MCF 10A (cell line): ENCODE data around the gene CTBP1. TPM values are rescaled to one million over a fixed set of nuclear protein-coding genes. Genes with fewer than 3 reads are reported as not detected.

Experiments
- BruUV-seq: library from RNA; stranded (reverse); fragments of 400-500 nt; replicated peaks from 2 replicates; lab custom pipeline; 2021; lab: Mats Ljungman, UMichigan
- CTCF ChIA-PET: fragments of 300-600 bp; sonication (Branson Sonifier 250); formaldehyde crosslinking; extraction: SDS; loops from one replicate; lab custom pipeline; 2021; ENCODE audit warnings: antibody characterized with exemption, inconsistent platforms; lab: Yijun Ruan, JAX
- POLR2A ChIA-PET: fragments of 300-600, 350-650 bp; sonication (Branson Sonifier 250); formaldehyde crosslinking; extraction: SDS; loops from one replicate; lab custom pipeline; 2020; ENCODE audit warnings: antibody characterized with exemption, inconsistent platforms; lab: Yijun Ruan, JAX
- DNase-seq: peaks from one replicate; pipeline ENCODE4 v3.0.0-alpha.2; 2018; ENCODE audit not compliant: unreplicated experiment
- H3K27ac Mint-ChIP-seq: one replicate; pipeline ENCODE4 v1.8.0; 2022; ENCODE audit warnings: mild to moderate bottlenecking, low read depth, mixed read lengths; ENCODE audit not compliant: unreplicated experiment
- H3K27me3 Mint-ChIP-seq: one replicate; pipeline ENCODE4 v1.8.0; 2022; ENCODE audit warnings: mixed read lengths; ENCODE audit not compliant: insufficient read depth, unreplicated experiment
- H3K36me3 Mint-ChIP-seq: one replicate; pipeline ENCODE4 v1.8.0; 2022; ENCODE audit warnings: mild to moderate bottlenecking, moderate library complexity, mixed read lengths; ENCODE audit not compliant: insufficient read depth, unreplicated experiment
- H3K4me1 Mint-ChIP-seq: one replicate; pipeline ENCODE4 v1.8.0; 2022; ENCODE audit warnings: mixed read lengths; ENCODE audit not compliant: insufficient read depth, unreplicated experiment
- H3K4me3 Mint-ChIP-seq: one replicate; pipeline ENCODE4 v1.8.0; 2022; ENCODE audit warnings: mild to moderate bottlenecking, moderate library complexity, mixed read lengths; ENCODE audit not compliant: unreplicated experiment
- H3K9me3 Mint-ChIP-seq: one replicate; pipeline ENCODE4 v1.8.0; 2022; ENCODE audit warnings: mixed read lengths; ENCODE audit not compliant: unreplicated experiment
- CTCF ChIP-seq: fragments of 200-600 bp; IDR thresholded peaks from one replicate; pipeline ENCODE4 v1.8.0; 2022; ENCODE audit warnings: antibody characterized with exemption, mild to moderate bottlenecking; ENCODE audit not compliant: unreplicated experiment
- intact Hi-C: fragments of 100-400 bp; cut with micrococcal nuclease; formaldehyde crosslinking; loops from 2 replicates; pipeline ENCODE4 v1.14.1; 2022
- total RNA-seq: library from RNA; stranded (reverse); gene quantifications from 2 replicates; pipeline ENCODE4 v1.2.3, GENCODE V29; 2022

CTBP1 gene
- total RNA-seq, 1 experiment from 2014 or later, result 152 TPM

- TF ChIP-seq CTCF, result no peak
- H3K36me3 Mint-ChIP-seq, result peaks cover 2% of the 10 kb centered on the region
- no peaks in the 10 kb centered on the region for H3K9me3 Mint-ChIP-seq
- BruUV-seq, result no TSS peak
- DNase-seq, result no peak
- intact Hi-C loops, result no loop called here
- POLR2A ChIA-PET, result interaction anchor here (1.5 kb wide), 1 partner anchor 27 kb away, joined by 5 read pairs; no protein-coding TSS in a partner anchor
- no peak overlapping the region for H3K4me3 Mint-ChIP-seq
- H3K27me3 Mint-ChIP-seq, result no peaks in the 10 kb centered on the region
- H3K4me1 Mint-ChIP-seq, result peaks cover 5% of the 10 kb centered on the region
- CTCF ChIA-PET, result interaction anchor here (1.1 kb wide), 1 partner anchor 63 kb away, joined by 3 read pairs; no protein-coding TSS in a partner anchor
- no peak overlapping the region for H3K27ac Mint-ChIP-seq
These were observed 44.6 kb downstream of the CTBP1 start for GRCh38 chr4:1204286-1204827.

DNA sequence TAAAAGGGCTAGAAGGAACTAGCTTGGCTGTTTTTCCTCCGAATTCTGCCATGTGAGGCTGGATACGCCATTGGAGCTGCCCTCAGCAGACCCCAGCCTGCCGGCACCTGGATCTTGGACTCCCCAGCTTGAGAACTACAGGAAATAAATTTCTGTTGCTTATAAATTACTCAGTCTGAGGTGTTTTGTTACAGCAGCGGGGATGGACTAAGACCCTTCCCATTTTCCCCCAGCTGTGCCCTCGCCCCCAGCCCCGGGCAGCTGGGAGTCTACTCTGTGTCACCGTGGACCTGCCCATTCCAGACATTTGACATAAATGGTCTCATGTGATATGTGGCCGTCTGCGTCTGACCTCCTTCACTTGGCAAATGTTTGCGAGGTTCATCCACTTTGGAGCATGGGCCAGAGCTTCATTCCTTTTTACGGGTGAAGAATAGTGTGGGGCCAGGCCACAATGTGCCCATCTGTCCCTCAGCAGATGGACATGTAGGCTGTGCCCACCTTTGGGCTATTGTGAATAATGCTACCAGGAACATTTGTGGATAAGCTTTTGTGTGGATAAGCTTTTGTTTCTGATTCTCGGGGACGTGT is 45.8 kb downstream of the CTBP1 start:
- H3K4me1 Mint-ChIP-seq, result peaks cover 5% of the 10 kb centered on the region
- ChIA-PET CTCF (interaction anchor here (0.6 to 1.1 kb wide), 6 partner anchors 10 to 148 kb away, joined by 3 to 5 read pairs (median 3); no protein-coding TSS in a partner anchor), POLR2A (interaction anchor here (0.6 to 1.5 kb wide), 2 partner anchors 26 to 143 kb away, joined by 4 to 5 read pairs; no protein-coding TSS in a partner anchor)
- intact Hi-C loops, result no loop called here
- no peaks in the 10 kb centered on the region for H3K9me3 Mint-ChIP-seq
- no TSS peak for BruUV-seq
- H3K36me3 Mint-ChIP-seq, result no peaks in the 10 kb centered on the region
- no peak overlapping the region for H3K27ac Mint-ChIP-seq
- no peak for TF ChIP-seq CTCF
- no peak overlapping the region for H3K4me3 Mint-ChIP-seq
- H3K27me3 Mint-ChIP-seq, result no peaks in the 10 kb centered on the region
- no peak for DNase-seq

DNA sequence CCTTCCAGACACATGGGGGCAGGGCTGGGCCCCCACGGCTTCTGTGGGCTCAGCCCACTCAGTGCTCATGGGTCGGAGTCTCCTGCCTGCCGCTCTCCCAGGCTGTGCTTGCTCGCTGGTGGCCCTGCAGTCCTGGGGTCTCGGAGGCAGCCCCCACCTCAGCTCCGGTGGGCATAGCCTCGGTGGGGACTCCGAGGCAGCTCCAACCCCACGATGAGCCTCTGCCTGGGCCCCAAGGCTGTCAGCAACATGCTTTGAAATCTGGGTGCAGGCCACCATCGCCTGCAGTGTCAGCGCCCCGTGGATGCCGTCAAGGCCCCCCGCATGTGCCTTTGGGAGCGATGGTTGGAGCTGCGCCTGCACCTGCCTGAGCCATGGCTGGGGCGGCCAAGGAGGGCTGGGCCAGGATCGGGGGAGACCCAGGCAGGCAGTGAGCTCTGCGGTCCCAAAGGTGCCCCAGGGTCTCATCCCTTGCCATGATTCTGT is 46.4 kb downstream of the CTBP1 start:
- intact Hi-C loops, result no loop called here
- CTCF ChIA-PET, result interaction anchor here (0.7 to 0.8 kb wide), 3 partner anchors 35 to 66 kb away, joined by 3 to 4 read pairs (median 3); no protein-coding TSS in a partner anchor
- H3K4me1 Mint-ChIP-seq, result peaks cover 5% of the 10 kb centered on the region

More for the DNA sequence above, 46.4 kb downstream of the CTBP1 start:
- BruUV-seq, result no TSS peak
- H3K36me3 Mint-ChIP-seq, result no peaks in the 10 kb centered on the region
- H3K27ac Mint-ChIP-seq, result no peak overlapping the region
- TF ChIP-seq CTCF, result no peak
- H3K27me3 Mint-ChIP-seq, result peaks cover 5% of the 10 kb centered on the region
- DNase-seq, result no peak
- no peak overlapping the region for H3K4me3 Mint-ChIP-seq
- no peaks in the 10 kb centered on the region for H3K9me3 Mint-ChIP-seq
- POLR2A ChIA-PET, result no interaction called here
